ENCODE results near the gene CRISP1.
"Not testable (repeated sequence)": the region's sequence is repeated elsewhere in the genome, so short reads cannot be mapped to it uniquely, and the experiment has no call there.

Gene CRISP1

GRCh38 chr6:49806145-49806544, 60.2 kb downstream of the CRISP1 start:
- no peak for TF ChIP-seq POLR2A (IDR thresholded peaks at IDR 0.05; ENCODE audit: low read length)
- TF ChIP-seq GATA1 (IDR thresholded peaks at IDR 0.05; ENCODE audit: low read depth, low read length), result no peak

GRCh38 chr6:49805246-49805645, 61.1 kb downstream of the CRISP1 start:
- DNase-seq, result no peak

More at GRCh38 chr6:49806145-49806544, 60.2 kb downstream of the CRISP1 start:
- no peak for DNase-seq

GRCh38 chr6:49801525-49801924, 64.8 kb downstream of the CRISP1 start:
- TF ChIP-seq GATA1 (IDR thresholded peaks at IDR 0.05; ENCODE audit: low read depth, low read length) (no peak), POLR2A (IDR thresholded peaks at IDR 0.05; ENCODE audit: low read length) (no peak)
- DNase-seq, result no peak

More at GRCh38 chr6:49805246-49805645, 61.1 kb downstream of the CRISP1 start:
- TF ChIP-seq GATA1 (IDR thresholded peaks at IDR 0.05; ENCODE audit: low read depth, low read length) (no peak), POLR2A (IDR thresholded peaks at IDR 0.05; ENCODE audit: low read length) (no peak)

- no peak for DNase-seq
- no peak for TF ChIP-seq POLR2A (IDR thresholded peaks at IDR 0.05; ENCODE audit: low read length)
- no peak for TF ChIP-seq GATA1 (IDR thresholded peaks at IDR 0.05; ENCODE audit: low read depth, low read length)
Observed at GRCh38 chr6:49799090-49799489, 67.2 kb downstream of the CRISP1 start.

GRCh38 chr6:49796842-49797455, 69.4 kb downstream of the CRISP1 start:
- DNase-seq, result not testable (repeated sequence)

GRCh38 chr6:49790341-49790740, 76.0 kb downstream of the CRISP1 start:
- no peak for DNase-seq
- TF ChIP-seq GATA1 (IDR thresholded peaks at IDR 0.05; ENCODE audit: low read depth, low read length), result no peak
- no peak for TF ChIP-seq POLR2A (IDR thresholded peaks at IDR 0.05; ENCODE audit: low read length)

- DNase-seq, result peak in 1 of 2 experiments; percentile 37
- TF ChIP-seq GATA1 (IDR thresholded peaks at IDR 0.05; ENCODE audit: low read depth, low read length) (no peak), POLR2A (IDR thresholded peaks at IDR 0.05; ENCODE audit: low read length) (no peak)
Observed at GRCh38 chr6:49787176-49787575, 79.2 kb downstream of the CRISP1 start, which contains the start of gene PGK2. TSS of gene PGK2 (minus strand) at chr6:49787285. CDS start at chr6:49787187, 98 bp downstream.

- peak in 1 of 2 experiments; percentile 18 for DNase-seq
- TF ChIP-seq GATA1 (IDR thresholded peaks at IDR 0.05; ENCODE audit: low read depth, low read length) (no peak), POLR2A (IDR thresholded peaks at IDR 0.05; ENCODE audit: low read length) (no peak)
Observed at GRCh38 chr6:49784272-49784671, 82.1 kb downstream of the CRISP1 start.

Data from erythroblast (primary cell).